Amygdala (tissue), 56 donors: ENCODE data around the gene SLC10A7.

Source experiments
- DNase-seq, 56 donors: peaks; one replicate each; lab custom pipeline; 2025; lab: John Stamatoyannopoulos, UW

SLC10A7 gene

DNA sequence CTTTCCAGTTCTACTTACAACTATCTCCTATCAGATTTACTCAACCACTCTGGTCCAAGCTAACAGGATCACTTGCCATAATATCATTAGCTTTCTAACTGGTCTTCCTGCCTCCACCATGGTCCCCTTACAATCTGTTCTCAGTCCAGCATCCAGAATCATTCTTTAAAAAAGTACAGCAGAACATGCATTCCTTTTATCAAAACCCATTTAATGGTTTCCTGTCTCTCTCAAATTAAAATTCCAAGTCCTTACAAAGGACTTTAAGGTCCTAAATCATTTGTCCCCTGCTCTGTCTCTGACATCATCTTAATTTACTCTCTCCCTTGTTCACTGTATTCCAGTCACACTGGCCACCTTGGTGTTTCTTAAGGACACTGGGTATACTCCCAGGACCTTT lies 202.8 kb downstream of the SLC10A7 start:
- no peak for DNase-seq

DNA sequence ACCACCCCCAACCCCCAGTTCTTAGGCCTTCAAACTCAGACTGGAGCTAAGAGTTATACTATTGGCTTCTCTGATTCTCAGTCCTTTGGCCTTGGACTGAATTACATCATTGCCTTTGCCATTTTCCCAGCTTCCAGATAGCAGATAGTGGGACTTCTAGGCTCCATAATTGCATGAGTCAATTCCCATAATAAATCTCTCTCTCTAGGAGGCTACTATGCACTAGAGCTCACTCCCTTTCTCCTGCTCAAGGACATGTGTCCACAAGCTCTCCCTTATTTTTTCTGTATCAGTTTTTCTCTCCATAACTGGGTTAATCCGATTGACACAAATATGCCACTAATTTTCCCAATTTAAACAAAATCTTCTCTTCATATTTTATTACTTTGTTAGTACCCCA lies 204.0 kb downstream of the SLC10A7 start:
- DNase-seq = no peak

DNA sequence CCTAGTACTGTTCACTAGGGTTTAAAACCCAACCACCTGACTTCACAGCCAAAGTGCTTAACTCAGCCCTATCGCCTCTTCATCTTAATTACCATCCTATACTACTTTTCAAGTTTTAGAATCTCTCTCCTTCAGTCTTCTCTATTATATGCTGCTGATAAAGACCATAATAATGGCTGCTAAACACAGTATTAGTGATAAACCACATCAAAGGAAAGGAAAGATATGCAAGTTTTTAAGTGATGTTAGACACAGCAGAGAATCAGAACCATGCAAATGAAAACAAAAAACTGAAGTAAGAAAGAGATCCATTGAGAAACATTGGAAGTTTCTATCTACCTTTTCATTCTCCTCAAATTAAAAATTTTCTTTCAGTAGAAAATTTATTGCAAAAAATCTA lies 206.6 kb downstream of the SLC10A7 start:
- DNase-seq = no peak

DNA sequence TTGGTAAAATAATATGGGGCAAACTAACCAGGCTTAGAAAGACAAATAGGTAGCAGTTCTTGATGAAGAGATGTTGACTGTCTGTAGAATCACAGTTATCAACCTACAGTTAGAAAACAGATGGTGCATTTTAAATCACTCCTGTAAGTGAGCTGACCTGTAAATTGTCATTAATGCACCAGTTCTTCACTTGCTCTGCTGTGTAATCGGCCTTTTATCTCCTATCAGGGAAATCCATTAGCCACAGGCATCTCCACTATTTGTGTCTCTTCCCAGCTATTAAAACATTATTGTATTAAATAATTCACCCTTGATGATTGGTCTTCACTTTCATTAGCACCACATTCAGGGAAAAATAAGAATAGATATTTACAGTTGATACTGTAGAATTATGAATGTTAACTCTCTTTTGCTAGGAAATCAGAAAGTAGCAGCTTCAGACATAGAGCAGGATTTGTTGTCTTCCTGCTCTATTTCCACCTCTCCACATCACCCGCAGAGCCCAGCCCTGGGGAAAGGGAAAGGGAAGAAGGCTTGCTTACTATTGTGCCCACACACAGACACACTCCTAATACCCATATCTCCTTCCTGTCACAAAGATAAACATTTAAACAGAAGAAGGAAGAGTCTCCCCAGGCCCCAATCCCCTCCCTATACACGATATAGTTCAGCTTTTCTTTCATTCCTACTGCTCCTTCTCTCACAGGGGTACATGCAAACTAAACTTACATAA lies 210.3 kb downstream of the SLC10A7 start:
- no peak for DNase-seq

DNA sequence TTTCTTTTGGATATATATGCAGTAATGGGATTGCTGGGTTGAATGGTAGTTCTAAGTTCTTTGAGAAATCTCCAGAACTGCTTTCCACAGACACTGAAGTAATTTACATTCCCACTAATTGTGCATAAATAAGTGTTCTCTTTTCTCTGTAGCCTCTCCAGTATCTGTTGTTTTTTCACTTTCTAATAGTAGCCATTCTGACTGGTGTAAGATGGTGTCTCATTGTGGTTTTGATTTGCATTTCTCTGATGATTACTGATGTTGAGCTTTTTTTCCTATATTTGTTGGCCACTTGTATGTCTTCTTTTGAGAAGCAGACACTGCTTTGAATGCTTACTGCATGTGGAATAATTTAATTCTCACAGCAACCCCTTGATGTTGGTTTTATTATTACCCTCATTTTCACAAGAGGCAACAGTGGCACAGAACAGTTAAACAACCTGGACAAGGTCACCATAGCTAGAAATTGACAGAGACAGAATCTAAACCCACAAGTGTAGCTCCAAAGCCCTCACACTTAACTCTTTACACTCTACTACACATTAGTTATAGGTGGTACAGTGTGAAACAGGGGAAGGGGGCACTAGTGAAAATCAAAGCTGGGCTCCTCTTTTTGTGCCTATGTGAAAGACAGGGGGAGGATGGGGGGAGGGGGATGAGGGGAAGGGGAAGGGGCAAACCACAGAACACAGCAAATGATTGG lies 211.3 kb downstream of the SLC10A7 start:
- no peak for DNase-seq

DNA sequence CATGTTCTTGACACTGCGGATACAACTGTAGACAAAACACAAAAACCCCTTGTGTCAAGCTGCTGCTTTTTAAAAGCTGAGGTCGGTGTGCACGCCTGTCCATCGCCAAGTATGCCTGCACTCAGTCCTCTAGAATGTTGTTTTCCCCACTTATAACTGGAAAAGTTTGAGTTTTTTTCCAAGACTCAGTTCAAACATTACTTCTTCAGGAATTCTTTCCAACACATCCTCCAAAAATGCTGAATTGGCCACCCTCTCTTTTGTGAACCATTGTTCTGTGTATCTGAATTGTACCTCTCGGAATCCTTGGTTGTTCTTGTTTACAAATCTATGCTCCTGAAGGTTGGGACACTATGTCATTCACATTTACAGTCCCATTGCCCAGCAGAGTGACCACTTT lies 212.8 kb downstream of the SLC10A7 start:
- DNase-seq = no peak

DNA sequence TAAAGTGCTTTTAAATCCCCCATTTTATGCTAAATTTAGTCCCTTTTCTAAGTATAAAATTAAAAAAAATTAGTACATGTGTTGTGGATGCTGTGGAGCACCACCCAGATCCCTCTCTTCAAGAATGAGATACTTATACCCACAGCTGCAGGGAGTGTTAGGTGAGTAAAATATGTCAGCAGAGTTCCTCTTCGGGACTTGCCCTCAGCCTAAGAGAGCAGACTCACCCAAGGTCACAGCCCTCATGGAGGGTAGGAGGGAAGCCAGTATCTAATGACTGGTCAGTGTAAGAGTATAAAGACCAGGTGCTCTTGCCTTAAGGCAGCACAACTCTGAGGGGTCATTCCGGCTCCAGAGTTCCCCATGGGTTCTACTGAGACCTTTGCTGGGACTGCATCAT lies 218.9 kb downstream of the SLC10A7 start:
- DNase-seq = no peak

DNA sequence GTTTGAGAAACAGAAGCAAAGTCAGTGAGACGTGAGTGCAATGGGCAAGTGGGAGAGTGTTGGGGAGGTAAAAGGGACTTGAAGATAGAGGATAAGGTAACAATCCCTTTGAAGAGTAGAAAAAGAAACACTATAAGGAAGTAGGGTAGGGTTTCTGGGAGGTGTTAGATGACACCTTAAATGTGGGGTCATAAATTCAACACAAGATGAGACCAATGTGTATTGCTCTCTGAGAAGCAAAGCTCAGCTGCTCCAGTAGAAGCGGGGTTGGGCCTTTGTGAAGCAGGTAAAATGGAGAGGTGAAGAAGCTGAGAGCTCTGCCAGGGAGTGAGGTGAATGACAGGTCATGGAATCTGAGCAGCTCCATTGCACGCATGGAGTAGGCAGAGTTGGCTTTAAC lies 222.1 kb downstream of the SLC10A7 start:
- no peak for DNase-seq

DNA sequence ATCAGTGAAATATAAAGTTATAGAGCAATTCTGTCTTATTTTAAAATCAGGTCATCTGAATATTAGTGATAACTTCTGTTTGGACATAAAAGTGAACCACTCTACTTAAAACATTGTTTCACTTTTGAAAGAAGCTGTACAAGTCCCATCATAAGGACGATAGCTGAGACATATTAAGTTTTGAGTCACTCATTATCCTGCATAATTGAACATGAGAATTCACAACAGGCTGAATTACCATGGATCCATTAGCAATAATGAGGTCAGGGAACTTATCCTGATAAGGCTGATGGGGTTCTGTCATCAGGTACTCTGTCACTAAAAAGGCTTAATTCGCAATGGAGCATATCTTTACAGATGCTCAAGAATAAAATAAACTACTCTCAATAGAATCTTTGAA lies 227.0 kb downstream of the SLC10A7 start:
- DNase-seq = no peak

DNA sequence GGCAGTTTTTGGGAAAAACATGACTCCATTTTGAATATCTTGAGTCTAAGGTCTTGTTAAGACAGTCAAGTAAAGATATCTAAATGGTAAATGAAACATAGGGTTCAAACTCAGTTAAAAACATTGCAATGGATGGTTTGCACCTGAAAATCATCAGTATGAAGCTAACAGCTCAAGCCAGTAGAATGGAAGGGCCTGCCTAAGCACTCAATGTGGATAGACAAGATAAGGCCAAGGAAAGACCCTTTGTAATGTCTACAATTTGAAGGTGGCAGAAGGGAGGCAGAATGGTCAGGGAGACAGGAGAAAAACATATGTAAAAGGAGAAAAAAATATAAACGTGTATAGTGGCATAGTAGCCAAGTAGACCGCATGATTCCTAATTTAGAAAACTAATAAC lies 229.2 kb downstream of the SLC10A7 start:
- DNase-seq = no peak

DNA sequence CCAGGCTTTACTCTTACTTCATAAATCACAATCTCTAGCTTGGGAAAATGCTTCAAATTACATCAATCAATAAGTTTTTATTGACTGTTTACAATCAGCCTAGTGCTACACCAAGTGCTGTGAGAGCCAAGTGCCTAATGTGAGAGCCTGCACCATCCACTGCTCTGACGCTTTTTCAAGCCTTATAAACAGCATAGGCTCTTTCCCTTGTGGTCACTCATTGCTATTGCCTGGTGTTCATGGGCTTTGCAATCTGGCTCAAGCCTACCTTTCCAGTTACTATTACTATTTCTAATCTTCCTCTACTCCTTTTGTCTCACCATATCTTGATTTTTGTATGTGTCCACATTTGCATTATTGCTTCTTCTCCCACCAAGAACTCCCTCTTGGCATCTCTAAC lies 230.4 kb downstream of the SLC10A7 start:
- no peak for DNase-seq

DNA sequence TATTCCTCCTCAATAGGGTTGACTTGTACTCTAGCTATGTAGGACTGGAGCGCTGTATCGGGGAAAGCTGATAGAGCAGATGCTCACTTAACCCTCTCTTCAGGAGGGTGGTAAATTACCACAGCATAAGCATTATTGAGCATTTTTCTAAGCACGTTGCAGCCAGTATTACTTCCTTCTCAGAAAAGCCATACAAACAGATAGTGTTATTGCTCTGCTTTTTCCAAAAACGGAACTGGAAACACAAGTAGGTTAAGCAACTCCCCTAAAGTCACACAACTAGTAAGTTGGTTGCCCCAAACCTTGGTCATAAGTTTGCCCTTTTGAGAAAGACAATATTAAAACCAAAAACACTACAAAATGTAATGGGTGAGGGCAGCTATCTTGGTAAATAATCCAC lies 233.5 kb downstream of the SLC10A7 start:
- DNase-seq = no peak

DNA sequence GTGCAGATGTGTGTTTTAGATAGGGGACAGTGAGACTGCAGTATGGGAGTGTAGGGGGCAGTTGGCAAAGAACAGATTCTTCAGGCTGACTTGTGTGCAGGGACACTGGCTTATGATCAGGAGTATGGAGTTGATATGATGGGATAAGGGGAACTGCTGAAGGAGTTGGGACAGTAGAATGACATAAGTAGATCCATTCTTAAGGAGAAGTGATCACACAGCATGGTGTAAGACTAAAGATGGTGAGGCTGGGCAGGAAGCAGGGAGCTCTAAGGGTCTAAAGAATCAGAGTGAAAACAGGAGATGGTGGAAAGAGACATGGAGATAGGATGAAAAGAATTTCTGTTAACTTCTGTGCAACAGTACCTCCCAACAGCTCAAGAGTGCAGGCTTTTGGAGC lies 236.7 kb downstream of the SLC10A7 start:
- no peak for DNase-seq

DNA sequence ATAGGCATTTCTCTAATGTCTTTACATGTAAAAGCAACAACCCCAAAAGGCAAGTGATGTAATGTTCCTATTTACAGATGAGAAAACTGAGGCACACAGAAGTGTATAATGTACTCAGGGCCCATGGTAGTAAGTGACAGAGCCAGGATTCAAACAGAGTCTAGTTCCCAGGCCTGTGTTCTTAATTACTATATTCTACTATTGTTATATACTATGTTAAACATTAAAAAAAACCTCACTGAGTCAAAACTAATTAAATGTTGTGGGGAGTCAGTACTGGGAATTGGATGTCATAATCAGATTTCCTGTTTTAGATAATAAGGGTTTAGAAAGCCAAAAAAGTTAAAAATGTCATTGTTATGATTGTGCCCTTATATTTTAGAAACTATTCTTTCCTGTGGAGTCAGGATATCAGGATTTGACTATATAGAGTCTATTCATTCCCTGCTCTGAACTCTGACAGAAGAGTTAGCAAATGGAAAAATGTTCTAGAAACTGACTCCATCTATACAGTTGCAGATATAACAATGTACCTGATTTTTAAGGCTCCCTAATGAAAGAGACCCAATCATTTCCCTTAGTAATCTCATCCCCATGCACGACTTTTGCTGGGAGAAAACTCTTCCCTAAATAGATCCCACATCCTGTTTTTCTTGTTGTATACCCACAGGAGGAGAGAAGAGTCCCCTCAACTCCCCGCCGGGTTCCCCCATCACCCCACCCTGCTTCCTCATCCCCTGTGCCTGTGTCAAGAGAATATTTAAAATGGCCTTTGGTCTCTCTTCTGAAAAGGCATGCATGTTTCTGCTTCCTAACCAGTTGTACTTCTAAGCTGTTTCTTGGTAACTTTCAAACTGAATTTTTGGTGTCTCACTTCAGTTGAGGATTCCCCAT lies 237.7 kb downstream of the SLC10A7 start:
- no peak for DNase-seq

DNA sequence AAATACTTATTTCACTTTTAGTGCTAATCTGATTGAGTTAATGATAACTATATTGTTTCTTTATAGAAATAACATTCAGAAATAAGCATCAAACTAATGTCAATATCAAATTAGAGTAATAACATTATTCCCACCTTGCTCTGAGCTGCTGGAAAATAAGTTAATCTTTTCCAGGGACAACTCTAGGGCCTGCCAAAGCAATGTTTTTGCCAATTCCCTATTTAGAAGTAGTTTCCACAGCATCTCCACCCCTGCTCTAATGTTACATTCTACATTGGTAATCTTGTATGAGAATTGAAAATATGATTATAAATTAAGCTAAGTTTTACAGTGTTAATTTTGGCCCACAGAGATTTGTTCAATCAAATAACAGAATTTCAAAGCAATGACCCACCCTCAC lies 239.1 kb downstream of the SLC10A7 start:
- DNase-seq = no peak

DNA sequence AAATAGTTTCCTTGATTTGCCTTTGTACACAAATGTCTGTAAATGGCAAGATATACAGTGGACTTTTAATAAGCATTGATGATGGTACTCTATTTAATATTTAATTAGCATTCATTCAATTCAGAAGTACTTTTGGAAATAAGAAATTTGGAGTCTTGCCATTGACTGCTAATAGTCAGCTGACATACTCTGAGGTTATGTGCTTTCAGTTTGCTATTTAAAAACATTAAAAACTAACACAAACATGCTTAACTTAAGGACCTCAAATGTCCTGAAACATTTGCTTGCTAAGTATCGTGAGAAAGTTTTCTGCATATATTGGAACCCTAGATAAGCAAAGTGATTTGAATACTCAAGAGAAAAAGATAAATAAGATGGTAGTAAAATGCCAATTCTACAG lies 242.8 kb downstream of the SLC10A7 start:
- DNase-seq = no peak

DNA sequence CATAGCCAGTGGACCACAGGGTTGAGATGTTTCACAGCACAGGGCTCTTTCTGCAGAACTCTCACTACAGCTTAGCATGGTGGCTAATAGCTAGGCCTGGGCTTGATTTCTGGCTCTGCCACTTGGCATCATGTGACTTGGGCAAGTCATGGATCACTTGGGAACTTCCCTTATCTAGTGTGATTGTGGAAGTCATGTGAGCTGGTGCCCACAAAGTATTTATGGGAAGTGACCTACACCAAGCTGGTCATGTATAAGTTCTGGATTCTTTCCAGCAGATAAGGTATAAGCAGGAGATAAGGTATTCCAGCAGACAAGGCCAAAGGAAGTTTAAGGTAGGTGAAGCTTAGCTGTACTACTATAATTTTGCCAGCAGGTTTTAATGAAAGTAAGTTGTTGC lies 246.4 kb downstream of the SLC10A7 start:
- DNase-seq = no peak

DNA sequence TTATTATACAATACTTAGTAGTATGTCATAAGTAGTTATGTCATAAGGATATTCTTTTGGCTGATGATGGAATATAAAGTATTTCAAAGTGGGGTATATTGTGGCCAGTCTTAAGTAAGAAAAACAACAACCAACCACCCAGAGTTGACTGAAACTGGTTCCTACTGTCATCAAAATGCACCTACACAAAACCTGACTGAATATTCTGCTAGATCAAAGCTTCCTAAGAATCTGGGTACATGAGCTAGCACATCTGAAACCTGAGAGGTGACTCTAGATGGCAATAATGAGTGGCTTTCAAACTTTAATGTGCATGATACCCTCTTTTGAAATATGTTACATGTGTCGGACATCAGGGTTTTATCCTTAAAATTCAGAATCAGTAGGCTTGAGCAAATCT lies 247.0 kb downstream of the SLC10A7 start:
- no peak for DNase-seq

DNA sequence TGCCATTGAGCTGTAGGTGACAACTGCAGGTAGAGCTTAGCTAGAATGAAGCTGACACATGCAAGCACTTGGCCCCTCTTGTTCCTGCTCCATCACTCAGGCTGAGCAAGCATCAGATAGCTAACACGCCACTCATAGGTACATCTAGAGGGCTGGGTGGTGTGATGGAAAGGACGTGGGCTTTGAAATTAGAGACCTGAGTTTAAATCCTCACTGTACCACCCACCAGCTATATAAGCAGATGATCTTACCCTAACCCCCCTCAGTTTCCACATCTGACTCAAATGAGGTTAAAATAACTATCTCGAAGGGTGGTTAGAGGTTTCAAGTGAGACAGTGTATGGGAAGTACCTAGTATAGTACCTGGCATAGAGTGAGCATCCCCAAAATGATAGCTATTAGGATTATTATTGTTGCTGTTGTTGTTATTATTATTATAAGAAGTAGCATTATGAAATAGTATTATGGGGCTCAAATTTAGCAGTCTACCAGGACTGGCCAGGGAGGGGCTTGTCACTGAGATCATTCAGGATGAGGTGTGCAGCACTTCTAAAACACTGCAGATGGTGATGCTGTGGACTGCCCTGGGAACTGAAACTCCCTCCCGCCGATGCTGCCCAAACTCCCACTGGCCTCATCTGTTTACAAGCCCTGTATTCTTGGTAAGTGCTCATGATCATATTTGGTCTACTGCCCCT lies 248.4 kb downstream of the SLC10A7 start:
- DNase-seq = no peak

DNA sequence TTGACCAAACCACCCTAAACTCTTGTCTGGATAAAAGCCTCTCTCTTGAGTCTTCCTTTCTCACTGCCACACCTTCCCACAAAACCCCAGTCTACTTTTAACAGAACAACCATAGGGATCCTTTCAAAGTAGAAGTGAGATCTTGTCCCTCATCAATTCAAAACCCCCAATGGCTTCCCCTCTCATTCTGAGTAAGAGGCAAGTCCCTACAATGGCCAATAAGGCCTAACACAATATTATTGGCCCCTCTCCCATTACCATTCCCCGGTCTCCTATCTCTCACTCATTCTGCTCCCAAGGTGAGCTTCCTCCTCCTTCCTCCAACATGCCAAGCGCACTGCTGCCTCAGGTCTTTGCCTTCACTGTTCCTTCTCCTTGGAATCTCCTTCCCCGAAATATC lies 250.3 kb downstream of the SLC10A7 start:
- no peak for DNase-seq

DNA sequence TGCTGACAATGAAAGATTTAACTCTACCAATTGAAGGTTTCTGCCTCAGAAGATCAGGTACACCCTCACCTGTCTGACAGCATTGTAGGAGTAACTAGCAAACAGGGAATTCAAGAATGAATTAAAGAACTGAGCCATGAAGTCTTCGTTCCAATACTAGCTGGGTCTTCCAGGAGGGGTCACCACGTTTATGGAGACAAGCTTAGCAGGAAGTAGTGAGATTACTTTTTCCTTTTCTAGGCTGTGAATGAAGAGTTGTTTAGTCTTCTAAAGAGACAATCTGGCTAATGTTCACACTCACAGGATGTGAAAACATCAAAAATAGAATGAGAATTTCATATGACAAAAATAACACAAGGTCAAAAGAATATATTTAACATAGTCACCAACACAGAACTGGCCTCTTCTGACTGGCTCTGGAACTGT lies 252.5 kb downstream of the SLC10A7 start:
- no peak for DNase-seq
